Activated CD4-positive, alpha-beta T cell treated with anti-CD3 and anti-CD28 coated beads, Interleukin-2, amount 10 ng/mL, durations not matched to agents 7 days and 5 days (primary cell): ENCODE measurements around the gene APBB3. TPM values are rescaled to one million over a fixed set of nuclear protein-coding genes. Genes with fewer than 3 reads are reported as not detected.

Experiments used
- CTCF ChIA-PET: fragments of 350-600 bp; sonication (Branson Sonifier 250); formaldehyde crosslinking; loops from one replicate; lab custom pipeline; 2021; ENCODE audit warnings: antibody characterized with exemption; lab: Charles Lee
- POLR2A ChIA-PET: fragments of 350-600 bp; sonication (Branson Sonifier 250); formaldehyde crosslinking; loops from one replicate; lab custom pipeline; 2021; ENCODE audit warnings: antibody characterized with exemption; lab: Charles Lee
- DNase-seq: peaks from one replicate; pipeline ENCODE4 v3.0.0-alpha.2; 2020
- H3K27ac Mint-ChIP-seq: one replicate; pipeline ENCODE4 v1.8.0; 2021; ENCODE audit warnings: mild to moderate bottlenecking, moderate library complexity, mixed read lengths
- H3K27me3 Mint-ChIP-seq: one replicate; pipeline ENCODE4 v1.8.0; 2021; ENCODE audit warnings: mixed read lengths
- H3K36me3 Mint-ChIP-seq: one replicate; pipeline ENCODE4 v1.8.0; 2021; ENCODE audit warnings: low read depth, mixed read lengths
- H3K4me1 Mint-ChIP-seq: one replicate; pipeline ENCODE4 v1.8.0; 2021; ENCODE audit warnings: mixed read lengths
- H3K4me3 Mint-ChIP-seq: one replicate; pipeline ENCODE4 v1.8.0; 2021; ENCODE audit warnings: mild to moderate bottlenecking, moderate library complexity, mixed read lengths
- H3K9me3 Mint-ChIP-seq: one replicate; pipeline ENCODE4 v1.8.0; 2021; ENCODE audit warnings: mixed read lengths
- microRNA-seq: library from miRNA; unstranded; fragments of <30 nt; microRNA quantifications from one replicate; pipeline ENCODE4 v1.2.0, GENCODE V29; 2021; ENCODE audit warnings: borderline microRNAs expressed, borderline replicate concordance
- total RNA-seq, 2 experiments: library from RNA; stranded (reverse); gene quantifications; one replicate each; pipeline ENCODE4 v1.2.3, GENCODE V29; 2021

Gene APBB3
- total RNA-seq, 2 experiments from 2014 or later, result 28.5 to 32.8 TPM

DNA sequence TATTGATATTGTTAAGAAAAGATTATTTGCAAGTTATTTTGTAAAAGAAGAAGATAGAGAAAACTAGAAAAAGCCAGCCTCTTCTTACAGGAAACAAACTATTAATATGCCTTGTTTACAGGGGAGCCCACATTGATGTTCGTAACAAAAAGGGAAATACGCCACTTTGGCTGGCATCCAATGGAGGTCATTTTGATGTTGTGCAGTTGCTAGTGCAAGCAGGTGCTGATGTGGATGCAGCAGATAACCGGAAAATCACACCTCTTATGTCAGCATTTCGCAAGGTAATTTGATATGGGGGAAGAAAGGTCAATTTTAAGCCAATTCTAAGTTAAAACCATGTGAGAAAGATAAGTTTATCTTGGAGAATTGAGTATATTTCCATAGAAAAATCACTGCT lies 54.5 kb downstream of the APBB3 start:
- no peaks in the 10 kb centered on the region for H3K9me3 Mint-ChIP-seq
- CTCF ChIA-PET, result no interaction called here
- peaks cover 56% of the 10 kb centered on the region for H3K36me3 Mint-ChIP-seq
- no peak overlapping the region for H3K4me3 Mint-ChIP-seq
- DNase-seq, result no peak
- H3K27me3 Mint-ChIP-seq, result no peaks in the 10 kb centered on the region
- H3K27ac Mint-ChIP-seq, result no peak overlapping the region
- no peaks in the 10 kb centered on the region for H3K4me1 Mint-ChIP-seq
- POLR2A ChIA-PET, result no interaction called here

Small RNA genes within 50 kb of the gene (microRNA-seq; reads per million reads assigned to microRNA genes)
- gene MIR6831, result not detected

Other genes with a start within 250 kb of the APBB3 start
- gene HBEGF, start 218.0 kb downstream of the APBB3 start, total RNA-seq, result 10 to 100 TPM; 13.7 to 15.4 TPM
- under 1 TPM; 0.35 to 0.44 TPM for gene SLC4A9, start 204.4 kb downstream of the APBB3 start, total RNA-seq
- 100 to 1,000 TPM; 118 TPM for gene ANKHD1, start 162.8 kb downstream of the APBB3 start, total RNA-seq
- gene EIF4EBP3, start 16.9 kb downstream of the APBB3 start, total RNA-seq, result 1 to 10 TPM; 9.5 to 9.7 TPM
- 10 to 100 TPM; 32.4 to 38.0 TPM for gene SRA1, start 7.1 kb downstream of the APBB3 start, total RNA-seq
- gene SLC35A4, start 230 bp upstream of the APBB3 start, total RNA-seq, result 10 to 100 TPM; 84.0 to 96.6 TPM
- under 1 TPM; 0.21 to 0.37 TPM for gene CD14, start 68.6 kb upstream of the APBB3 start, total RNA-seq
- gene TMCO6, start 74.9 kb upstream of the APBB3 start, total RNA-seq, result 10 to 100 TPM; 33.5 to 38.8 TPM
- gene NDUFA2, start 83.0 kb upstream of the APBB3 start, total RNA-seq, result 10 to 100 TPM; 76.3 to 79.9 TPM
- gene IK, start 83.2 kb upstream of the APBB3 start, total RNA-seq, result 100 to 1,000 TPM; 121 to 161 TPM
- gene WDR55, start 100.3 kb upstream of the APBB3 start, total RNA-seq, result 10 to 100 TPM; 33.7 to 37.1 TPM
- 1 to 10 TPM; 2.0 to 2.2 TPM for gene DND1, start 109.0 kb upstream of the APBB3 start, total RNA-seq
- gene HARS1, start 126.8 kb upstream of the APBB3 start, total RNA-seq, result 10 to 100 TPM; 71.5 to 76.5 TPM
- gene HARS2, start 126.9 kb upstream of the APBB3 start, total RNA-seq, result 10 to 100 TPM; 32.7 to 34.2 TPM
- gene ZMAT2, start 135.8 kb upstream of the APBB3 start, total RNA-seq, result 10 to 100 TPM; 52.4 to 61.3 TPM
- not detected for gene PCDHA1, start 221.5 kb upstream of the APBB3 start, total RNA-seq
- gene PCDHA2, start 230.3 kb upstream of the APBB3 start, total RNA-seq, result not detected
- not detected for gene PCDHA3, start 236.5 kb upstream of the APBB3 start, total RNA-seq
- gene PCDHA4, start 242.5 kb upstream of the APBB3 start, total RNA-seq, result not detected